Skin of body (tissue), 2 donors: ENCODE data around the gene SLC13A2. TPM values are rescaled to one million over a fixed set of nuclear protein-coding genes. Genes with fewer than 3 reads are reported as not detected.
"Not testable (repeated sequence)": the region's sequence is repeated elsewhere in the genome, so short reads cannot be mapped to it uniquely, and the experiment has no call there.

Source experiments
- DNase-seq: peaks from one replicate; lab custom pipeline; 2025; lab: John Stamatoyannopoulos, UW
- total RNA-seq: library from RNA; depleted of rRNA; stranded (reverse); fragments of >200 nt; gene quantifications from one replicate; pipeline ENCODE4 v1.2.3, GENCODE V29; 2014

SLC13A2 gene
- total RNA-seq, 1 donor from 2014 or later: 0.20 TPM

DNA sequence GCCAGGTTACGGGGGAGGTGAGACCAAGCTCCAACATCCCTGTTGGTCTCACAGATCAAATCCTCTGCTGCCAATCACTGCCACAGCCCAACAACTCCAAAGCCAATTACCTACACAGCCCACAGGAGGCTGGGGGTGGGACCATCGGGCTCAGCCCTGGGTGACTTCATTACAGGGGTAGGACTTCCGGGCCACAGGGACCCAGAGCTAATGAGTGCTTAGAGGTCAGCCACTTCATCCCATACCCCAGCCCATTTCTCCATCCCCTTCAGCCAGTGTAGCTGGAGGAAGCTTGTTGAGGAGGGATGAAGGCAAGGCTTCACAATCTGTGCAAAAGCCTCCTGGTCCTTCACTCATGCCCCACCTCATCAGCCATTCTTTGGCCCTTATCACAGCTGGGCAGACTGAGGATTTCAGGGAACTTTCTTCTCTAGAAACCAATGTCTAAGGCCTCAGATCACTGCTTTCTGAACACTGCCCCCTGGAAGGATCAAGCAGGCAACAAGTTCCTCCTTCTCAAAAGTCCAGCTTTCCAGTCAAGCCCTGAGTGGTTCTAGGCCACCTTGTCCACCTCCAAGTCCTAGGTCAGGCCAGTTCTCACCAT, 38.5 kb downstream of the SLC13A2 start:
- DNase-seq: no peak

GRCh38 chr17:28513476-28513875, 40.0 kb downstream of the SLC13A2 start:
- DNase-seq: no peak

DNA sequence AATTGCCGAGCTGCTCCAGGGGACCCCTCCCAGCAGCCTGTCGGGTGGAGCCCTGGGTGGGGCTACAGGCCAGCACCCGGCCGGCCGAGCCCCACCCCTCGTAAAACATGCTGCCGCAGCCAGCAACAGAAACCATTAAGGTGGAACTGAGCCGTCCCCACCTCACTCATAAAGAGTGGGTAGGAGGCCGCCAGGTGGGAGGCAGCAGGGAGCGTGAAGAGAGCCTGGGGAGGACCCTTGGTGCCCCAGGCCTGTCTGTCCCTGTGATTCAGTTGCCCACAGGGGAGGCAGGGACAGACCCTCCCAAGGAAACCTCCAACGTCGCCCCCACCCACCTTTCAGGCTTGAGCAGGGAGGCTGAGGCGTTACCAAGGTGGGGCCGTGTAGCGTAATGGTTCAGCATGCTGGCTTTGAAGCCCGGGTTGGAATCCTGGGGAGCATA, 41.1 kb downstream of the SLC13A2 start:
- DNase-seq: no peak

GRCh38 chr17:28515518-28515917, 42.1 kb downstream of the SLC13A2 start:
- DNase-seq: no peak

DNA sequence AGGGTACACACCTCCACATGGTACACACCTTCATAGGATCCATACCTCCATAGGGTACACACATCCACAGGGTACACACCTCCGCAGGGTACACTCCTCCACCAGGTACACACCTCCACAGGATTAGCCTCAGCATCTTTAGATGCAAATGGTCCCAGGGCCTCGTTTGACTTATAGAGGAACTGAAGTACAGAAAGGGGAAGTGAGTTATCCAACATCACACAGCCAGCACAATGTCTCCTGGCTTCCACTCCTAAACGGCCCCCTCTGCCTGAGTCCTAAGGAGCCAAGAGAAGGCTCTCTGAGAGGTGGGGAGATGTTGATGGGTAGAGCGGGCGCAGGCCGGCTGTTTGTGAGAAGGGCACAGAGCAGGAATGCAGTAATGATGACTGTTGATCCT, 44.7 kb downstream of the SLC13A2 start:
- DNase-seq: no peak

GRCh38 chr17:28518578-28518977, 45.1 kb downstream of the SLC13A2 start:
- DNase-seq: no peak

- DNase-seq: no peak
Measured at GRCh38 chr17:28519236-28519635, 45.8 kb downstream of the SLC13A2 start.

DNA sequence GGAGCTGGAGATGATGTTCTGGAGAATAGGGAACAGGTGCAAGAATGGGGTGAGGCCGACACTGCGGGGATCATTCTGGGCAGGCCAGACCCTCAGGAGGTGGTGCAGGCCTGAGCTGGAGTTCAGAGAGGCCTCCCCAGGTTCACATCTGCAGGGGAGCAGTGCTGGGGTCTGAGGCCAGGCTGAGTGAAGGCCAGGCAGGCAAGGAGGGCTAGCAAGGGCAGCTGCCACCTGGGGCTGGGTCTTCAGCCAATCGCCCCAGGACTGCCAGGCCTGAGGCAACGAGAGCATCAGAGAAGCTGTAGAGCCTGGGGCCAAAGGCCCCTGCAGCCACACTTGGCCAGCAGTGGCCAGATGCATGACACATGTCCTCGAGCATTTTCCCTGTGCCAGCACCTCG, 47.2 kb downstream of the SLC13A2 start:
- DNase-seq: no peak

DNA sequence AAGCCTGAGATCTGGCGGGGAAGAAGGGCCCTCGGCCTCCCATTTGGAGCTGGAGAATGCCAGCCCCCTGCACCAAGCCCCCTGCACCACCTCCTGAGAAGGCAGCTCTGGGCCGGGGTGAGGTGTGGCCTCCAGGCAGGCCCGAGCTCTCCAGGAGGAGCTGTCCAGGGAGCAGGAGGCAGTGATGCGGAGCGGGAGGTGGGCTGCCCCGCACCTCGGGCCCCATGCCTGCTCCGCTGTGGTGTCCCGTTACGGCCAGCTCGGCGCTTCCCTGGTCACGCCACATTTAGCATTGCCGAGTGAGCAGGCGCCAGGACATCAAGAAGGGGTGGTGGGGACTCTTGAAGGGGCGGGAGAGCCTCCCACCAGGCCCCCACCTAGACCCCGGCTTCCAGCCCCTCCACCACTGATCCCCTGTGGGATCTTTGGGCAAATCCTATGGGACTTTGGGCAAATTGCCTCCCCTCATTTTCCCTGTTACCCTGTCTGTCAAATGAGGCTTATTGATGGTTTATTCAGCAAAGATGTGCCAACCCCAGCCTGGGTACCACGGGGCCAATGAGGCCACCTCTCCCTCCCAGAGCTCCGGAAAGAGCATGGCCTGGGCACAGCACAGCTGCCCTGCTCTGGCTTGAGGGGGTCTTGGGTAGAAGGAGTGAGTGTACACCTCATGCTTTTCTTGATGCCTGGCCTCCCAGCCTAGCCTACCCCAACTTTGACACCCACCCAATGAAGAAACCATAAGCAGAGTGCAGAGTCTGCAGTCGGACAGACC, 48.1 kb downstream of the SLC13A2 start:
- no peak for DNase-seq

DNA sequence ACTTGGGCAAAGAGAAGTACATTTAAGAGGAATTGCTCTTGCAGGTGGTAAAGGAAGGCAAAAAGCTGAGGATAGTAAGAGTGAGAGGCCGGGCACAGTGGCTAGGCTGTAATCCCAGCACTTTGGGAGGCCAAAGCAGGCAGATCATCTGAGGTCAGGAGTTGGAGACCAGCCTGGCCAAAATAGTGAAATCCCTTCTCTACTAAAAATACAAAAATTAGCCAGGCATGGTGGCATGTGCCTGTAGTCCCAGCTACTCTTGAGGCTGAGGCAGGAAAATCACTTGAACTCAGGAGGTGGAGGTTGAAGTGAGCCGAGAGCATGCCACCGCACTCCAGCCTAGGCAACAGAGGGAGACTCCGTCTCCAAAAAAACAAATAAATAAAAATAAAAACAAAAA, 48.8 kb downstream of the SLC13A2 start:
- DNase-seq: not testable (repeated sequence)

DNA sequence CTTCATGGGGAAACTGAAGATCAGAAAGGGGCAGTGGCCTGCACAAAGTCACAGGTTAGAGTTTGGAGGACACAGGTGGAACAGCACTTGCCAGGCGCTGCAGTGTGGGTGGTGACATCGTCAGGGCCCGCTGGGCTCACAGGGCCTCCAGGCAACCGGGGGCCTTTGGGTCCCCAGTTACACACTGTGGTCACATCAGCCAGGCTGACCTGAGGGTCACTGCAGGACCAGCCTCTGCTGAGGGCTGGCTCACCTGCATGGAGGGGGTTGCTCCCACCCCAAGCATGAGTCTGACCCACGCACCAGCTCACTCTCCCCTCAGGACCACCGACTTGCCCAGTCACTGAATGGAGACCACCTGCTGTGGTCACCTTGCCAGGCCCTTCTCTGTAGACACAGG, 49.7 kb downstream of the SLC13A2 start:
- no peak for DNase-seq

GRCh38 chr17:28523876-28524275, 50.4 kb downstream of the SLC13A2 start:
- DNase-seq: no peak

- DNase-seq: no peak
Measured at GRCh38 chr17:28524476-28525424, 51.3 kb downstream of the SLC13A2 start.

DNA sequence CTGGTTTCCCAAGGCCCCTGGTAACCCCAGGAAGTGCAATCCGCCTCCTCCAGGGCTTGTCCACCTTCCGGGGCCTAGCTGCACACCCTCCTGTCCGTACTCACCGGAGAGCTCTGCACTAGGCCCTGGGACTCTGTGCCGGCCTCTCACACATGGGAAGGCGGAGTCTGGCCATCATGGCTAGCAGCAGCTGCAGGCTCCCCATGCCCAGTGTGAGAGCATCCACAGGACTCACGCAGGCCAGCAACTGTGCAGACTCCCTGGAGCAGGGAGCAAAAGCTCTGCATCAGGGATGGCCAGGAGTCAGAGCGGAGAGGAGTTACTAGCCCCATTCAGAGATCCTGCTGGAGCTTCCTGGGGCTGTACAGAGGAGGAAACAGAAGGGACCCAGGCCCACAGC, 52.9 kb downstream of the SLC13A2 start:
- DNase-seq: no peak

DNA sequence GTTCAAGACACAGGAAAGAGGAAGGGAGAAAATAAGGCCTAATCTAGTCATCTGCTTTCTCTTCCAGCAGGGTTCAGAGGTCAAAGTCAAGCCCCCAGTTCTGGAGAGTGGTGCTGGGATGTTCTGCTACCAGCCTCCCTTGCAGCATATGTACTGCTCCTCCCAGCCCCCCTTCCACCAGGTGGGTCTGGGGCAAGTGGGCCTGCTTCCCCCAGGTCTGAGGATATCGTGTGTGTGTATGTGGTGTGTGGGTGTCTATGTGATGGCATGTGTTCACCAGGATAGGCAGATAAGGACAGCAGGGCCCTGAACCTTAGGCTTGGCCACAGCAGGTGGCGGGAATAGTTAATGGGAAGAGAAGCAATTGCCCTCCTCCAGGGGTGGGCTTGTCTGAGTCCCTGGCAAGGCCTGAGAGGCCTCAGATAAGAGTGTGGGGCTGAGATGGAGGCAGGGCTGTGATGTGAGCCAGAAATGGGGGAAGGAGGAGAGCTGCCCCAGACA, 53.8 kb downstream of the SLC13A2 start:
- no peak for DNase-seq

DNA sequence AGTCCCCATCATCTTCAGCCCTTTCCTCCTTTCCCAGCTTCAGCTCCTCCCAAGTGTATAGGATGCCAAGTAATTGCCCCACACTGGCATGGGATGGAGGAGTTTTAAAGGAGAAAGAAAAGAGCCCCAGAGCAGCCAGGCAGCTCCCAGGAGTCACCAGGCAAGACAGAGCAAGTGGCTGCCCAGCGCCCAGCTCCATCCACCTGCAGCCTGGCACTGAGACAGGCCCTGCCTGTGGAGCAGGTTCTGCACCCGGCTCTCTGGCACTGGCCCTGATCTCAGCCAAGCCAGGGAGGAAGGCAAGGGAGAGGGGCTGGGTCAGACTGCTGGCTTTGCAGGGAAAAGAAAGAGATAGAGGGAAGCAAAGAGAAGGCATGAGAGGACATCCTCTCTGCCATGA, 54.4 kb downstream of the SLC13A2 start:
- no peak for DNase-seq

DNA sequence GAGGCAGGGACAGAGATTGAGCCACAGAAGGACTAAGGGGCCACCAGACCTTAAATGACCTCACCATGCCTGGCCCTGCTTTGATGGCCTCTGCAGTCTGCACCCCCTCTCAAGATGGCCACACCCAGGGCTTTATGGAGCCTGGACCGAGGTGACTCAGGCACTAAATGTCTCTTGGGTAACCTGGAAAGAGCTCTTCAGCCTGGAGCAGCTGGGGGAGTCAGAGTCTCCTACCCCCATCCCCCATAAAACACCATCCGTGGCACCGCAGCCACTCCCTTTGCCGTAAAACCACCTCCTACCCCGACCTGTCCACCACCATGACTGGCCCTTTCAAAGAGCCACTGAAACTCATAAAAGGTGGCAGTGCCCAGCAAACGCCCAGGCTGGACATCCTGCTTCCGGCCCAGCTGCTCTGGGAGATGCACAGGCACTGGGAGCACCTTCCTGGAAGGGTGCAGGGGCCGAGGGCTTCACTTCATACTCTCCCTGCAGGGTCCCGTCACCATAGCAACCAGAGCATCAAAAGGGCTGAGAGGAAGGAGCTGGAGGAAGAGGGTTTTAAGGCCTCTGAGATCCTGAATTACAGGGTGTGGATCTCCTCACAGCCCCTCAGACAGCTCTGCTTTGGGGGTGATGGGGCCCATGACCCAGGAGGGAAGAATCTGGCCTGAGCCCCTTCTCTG, 55.0 kb downstream of the SLC13A2 start:
- no peak for DNase-seq

DNA sequence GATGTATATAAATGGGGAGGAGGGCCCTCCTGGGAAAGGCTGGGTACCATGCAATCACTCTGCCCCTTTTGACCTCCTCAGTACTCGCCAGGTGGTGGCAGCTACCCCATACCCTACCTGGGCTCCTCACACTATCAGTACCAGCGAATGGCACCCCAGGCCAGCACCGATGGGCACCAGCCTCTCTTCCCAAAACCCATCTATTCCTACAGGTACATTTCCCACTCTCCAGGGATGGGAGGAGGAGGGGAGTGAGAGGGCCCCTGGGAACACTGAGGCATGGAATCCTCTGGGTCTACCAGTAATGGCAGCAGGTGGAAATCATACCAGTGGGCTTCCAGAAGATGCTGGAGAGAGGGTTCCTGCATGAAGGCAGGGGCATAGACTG, 55.6 kb downstream of the SLC13A2 start:
- no peak for DNase-seq

- no peak for DNase-seq
Measured at GRCh38 chr17:28530250-28530649, 56.8 kb downstream of the SLC13A2 start.

- DNase-seq: no peak
Measured at GRCh38 chr17:28530926-28531325, 57.5 kb downstream of the SLC13A2 start.
